ENCODE measurements around the gene MAP2.

MAP2 gene

DNA sequence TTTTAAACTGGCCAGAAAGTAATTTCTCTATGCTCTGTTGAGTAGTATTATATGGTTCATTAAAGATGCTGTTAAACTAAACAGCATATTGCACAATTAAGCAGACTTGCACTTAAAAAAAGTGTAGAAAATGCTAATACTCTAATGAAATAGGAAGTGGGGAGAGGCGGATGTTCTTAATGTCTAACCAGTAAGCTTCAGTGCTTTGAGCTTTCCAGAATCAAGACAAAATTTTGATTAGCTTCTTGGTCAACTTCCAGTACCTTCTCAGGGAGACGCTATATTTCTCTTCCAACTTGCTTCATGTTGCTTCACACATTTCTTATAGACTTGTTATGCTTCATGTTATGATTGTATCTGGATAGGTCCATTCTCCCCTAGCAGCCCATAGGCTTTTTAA lies 89.1 kb downstream of the MAP2 start:
- H3K27me3 ChIP-seq (ENCODE audit: control insufficient read depth, insufficient read depth, low read length) = peaks cover 55% of the 10 kb centered on the region
- H3K9me3 ChIP-seq (ENCODE audit: control insufficient read depth, insufficient read depth, low read length) = no peaks in the 10 kb centered on the region
- no peak overlapping the region for H3K4me3 ChIP-seq (ENCODE audit: low read depth, low read length)
- no peaks in the 10 kb centered on the region for H3K4me1 ChIP-seq (ENCODE audit: control insufficient read depth, insufficient read depth, low read length)
- no peak overlapping the region for H3K27ac ChIP-seq (ENCODE audit: low read depth, low read length)
- no peaks in the 10 kb centered on the region for H3K36me3 ChIP-seq (ENCODE audit: control insufficient read depth, insufficient read depth, low read length)
- no peak overlapping the region for H3K9ac ChIP-seq (ENCODE audit: low read depth, low read length)

DNA sequence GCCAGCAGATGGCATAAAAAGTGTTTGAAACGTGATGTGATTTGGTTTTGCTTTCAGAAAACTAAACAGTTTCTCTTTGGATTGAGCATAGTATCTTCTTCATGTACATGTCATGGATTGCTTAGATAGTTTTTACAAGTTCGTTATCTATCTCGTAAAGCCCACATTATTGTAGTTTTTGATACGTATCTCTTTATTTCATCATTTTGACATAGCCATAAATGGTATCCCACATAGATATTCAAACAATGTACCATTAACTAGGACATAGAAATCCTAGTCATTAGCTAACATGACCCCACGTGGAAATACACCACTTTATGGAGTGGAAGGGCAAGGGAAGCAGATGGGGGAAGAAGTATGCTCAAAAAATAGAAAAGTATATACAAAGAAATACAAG lies 93.6 kb downstream of the MAP2 start:
- H3K9me3 ChIP-seq (ENCODE audit: control insufficient read depth, insufficient read depth, low read length) = peaks cover 4% of the 10 kb centered on the region; the same call in 1 of the 2 replicates
- no peaks in the 10 kb centered on the region for H3K36me3 ChIP-seq (ENCODE audit: control insufficient read depth, insufficient read depth, low read length)
- H3K4me1 ChIP-seq (ENCODE audit: control insufficient read depth, insufficient read depth, low read length) = peaks cover 12% of the 10 kb centered on the region
- H3K9ac ChIP-seq (ENCODE audit: low read depth, low read length) = no peak overlapping the region
- H3K4me3 ChIP-seq (ENCODE audit: low read depth, low read length) = no peak overlapping the region
- no peak overlapping the region for H3K27ac ChIP-seq (ENCODE audit: low read depth, low read length)
- H3K27me3 ChIP-seq (ENCODE audit: control insufficient read depth, insufficient read depth, low read length) = peaks cover 95% of the 10 kb centered on the region

DNA sequence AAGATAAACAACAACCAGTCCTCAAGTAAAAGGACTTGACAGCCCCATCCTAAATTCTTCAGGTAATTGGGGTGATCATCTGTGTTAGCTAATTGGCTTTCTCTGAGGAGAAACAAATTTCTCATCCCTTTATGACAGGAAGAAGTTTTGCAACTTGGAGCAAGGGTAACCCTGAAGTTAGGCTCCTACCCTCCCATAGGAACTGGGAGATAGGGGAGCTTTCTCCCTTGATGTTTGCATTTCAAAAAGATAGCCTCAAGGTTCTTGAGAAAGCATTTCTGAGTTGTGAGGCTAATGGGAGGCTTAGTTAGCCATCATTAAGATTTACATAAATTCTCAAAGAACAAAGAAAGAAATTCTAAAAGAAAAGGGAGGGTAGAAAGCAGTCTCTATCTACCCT lies 95.4 kb downstream of the MAP2 start:
- Histone ChIP-seq H3K9me3 (ENCODE audit: control insufficient read depth, insufficient read depth, low read length) (peaks cover 4% of the 10 kb centered on the region; the same call in 1 of the 2 replicates), H3K27ac (ENCODE audit: low read depth, low read length) (peak overlapping the region; percentile 9), H3K4me3 (ENCODE audit: low read depth, low read length) (no peak overlapping the region), H3K9ac (ENCODE audit: low read depth, low read length) (no peak overlapping the region), H3K4me1 (ENCODE audit: control insufficient read depth, insufficient read depth, low read length) (peaks cover 12% of the 10 kb centered on the region), H3K36me3 (ENCODE audit: control insufficient read depth, insufficient read depth, low read length) (no peaks in the 10 kb centered on the region), H3K27me3 (ENCODE audit: control insufficient read depth, insufficient read depth, low read length) (peaks cover 96% of the 10 kb centered on the region)

DNA sequence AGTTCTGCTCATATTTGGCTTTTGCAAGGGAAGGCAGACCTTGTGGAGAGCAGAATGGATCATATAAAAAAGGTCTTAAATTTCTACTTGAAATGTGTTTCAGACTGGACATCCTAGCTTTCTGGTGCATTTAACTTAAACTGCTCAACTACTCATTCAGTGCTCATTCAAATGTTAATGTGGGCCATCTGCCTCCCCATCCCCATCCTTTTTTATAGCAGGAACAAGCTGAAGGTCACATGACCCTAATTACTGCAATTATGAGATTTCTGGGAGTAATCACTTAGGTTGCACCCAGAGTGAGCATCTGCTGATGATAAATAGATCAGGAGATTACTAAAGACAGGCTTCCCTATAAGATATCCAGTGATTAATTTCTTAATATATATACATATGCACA lies 96.1 kb downstream of the MAP2 start:
- no peak overlapping the region for H3K4me3 ChIP-seq (ENCODE audit: low read depth, low read length)
- H3K4me1 ChIP-seq (ENCODE audit: control insufficient read depth, insufficient read depth, low read length) = peaks cover 12% of the 10 kb centered on the region
- H3K36me3 ChIP-seq (ENCODE audit: control insufficient read depth, insufficient read depth, low read length) = no peaks in the 10 kb centered on the region
- peaks cover 4% of the 10 kb centered on the region; the same call in 1 of the 2 replicates for H3K9me3 ChIP-seq (ENCODE audit: control insufficient read depth, insufficient read depth, low read length)
- peaks cover 90% of the 10 kb centered on the region for H3K27me3 ChIP-seq (ENCODE audit: control insufficient read depth, insufficient read depth, low read length)
- peak overlapping the region; percentile 9 for H3K27ac ChIP-seq (ENCODE audit: low read depth, low read length)
- no peak overlapping the region for H3K9ac ChIP-seq (ENCODE audit: low read depth, low read length)

DNA sequence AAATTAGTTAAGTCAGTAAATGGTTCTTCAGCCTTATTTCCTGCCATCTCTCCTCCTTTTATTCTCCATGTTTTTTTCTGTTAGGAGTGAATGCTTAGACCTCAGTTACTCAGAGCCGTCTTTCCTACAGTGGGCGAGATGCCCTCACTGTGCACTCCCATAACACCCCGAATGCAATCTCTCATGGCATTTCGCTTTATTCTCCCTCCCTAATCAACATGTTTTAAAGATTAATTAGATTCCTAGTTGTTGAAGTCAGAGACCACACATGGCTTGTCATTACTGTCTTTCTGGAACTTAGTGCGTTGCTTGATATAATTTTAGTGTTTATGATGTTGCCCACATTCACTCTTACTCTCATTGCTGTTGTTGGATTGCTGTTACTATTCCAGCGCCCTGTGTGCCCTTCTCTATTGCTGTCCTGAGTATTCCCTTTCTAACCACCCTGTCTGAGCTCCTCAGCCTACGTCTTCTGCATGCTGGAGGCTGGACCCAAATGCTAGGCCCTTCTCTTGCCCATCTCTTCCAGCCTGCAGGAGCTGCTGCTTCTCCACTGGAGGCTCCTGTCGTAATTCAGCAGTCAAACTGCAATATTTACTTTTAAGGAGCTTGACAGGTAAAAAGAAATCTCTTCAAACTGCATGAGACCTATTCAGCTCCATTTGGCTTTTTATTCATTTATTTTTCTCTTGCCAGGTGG lies 99.3 kb downstream of the MAP2 start:
- no peak overlapping the region for H3K27ac ChIP-seq (ENCODE audit: low read depth, low read length)
- no peaks in the 10 kb centered on the region for H3K36me3 ChIP-seq (ENCODE audit: control insufficient read depth, insufficient read depth, low read length)
- peaks cover 64% of the 10 kb centered on the region for H3K27me3 ChIP-seq (ENCODE audit: control insufficient read depth, insufficient read depth, low read length)
- H3K4me1 ChIP-seq (ENCODE audit: control insufficient read depth, insufficient read depth, low read length) = peaks cover 12% of the 10 kb centered on the region
- no peak overlapping the region for H3K9ac ChIP-seq (ENCODE audit: low read depth, low read length)
- H3K9me3 ChIP-seq (ENCODE audit: control insufficient read depth, insufficient read depth, low read length) = peaks cover 2% of the 10 kb centered on the region; the same call in 1 of the 2 replicates
- H3K4me3 ChIP-seq (ENCODE audit: low read depth, low read length) = no peak overlapping the region

DNA sequence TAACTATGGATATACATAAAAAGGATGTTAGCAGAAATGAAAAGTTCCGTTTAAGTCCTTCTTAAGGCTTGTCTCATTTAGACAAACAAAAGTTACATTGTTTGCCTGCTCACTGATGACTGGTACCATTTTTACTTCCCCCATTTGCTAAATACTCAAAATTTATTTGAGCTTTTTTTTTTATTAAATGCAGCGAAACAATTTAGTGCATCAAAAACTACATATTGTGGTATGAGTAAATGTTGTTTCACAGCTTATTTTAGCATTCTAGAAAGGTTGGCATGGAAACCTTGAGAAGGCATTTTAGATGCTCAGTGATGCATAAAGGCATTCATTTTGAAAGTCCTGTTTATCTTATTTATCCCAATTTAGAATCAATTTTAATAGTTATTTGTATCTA lies 100.0 kb downstream of the MAP2 start:
- Histone ChIP-seq H3K27me3 (ENCODE audit: control insufficient read depth, insufficient read depth, low read length) (peaks cover 57% of the 10 kb centered on the region), H3K9ac (ENCODE audit: low read depth, low read length) (no peak overlapping the region), H3K9me3 (ENCODE audit: control insufficient read depth, insufficient read depth, low read length) (no peaks in the 10 kb centered on the region), H3K4me3 (ENCODE audit: low read depth, low read length) (no peak overlapping the region), H3K4me1 (ENCODE audit: control insufficient read depth, insufficient read depth, low read length) (peaks cover 12% of the 10 kb centered on the region), H3K36me3 (ENCODE audit: control insufficient read depth, insufficient read depth, low read length) (no peaks in the 10 kb centered on the region), H3K27ac (ENCODE audit: low read depth, low read length) (no peak overlapping the region)

DNA sequence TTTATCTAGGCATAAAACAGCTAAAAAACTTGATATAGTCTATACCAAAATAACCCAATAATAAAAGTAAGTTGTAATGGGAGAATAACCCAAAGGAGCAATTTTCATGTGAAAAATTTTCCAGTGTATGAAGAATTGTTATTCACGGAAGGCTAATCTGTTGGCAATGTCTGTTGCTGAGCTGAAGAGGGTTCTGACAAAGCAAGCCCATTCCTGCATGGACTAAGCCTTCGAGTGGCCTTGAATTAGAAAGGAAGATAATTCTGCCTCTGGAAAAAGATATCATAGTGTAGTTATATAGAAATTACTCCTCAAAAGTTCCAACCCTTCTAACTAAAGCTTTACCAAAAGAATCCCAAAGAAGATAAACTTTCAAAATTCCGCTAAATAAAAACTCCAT lies 101.5 kb downstream of the MAP2 start:
- Histone ChIP-seq H3K4me1 (ENCODE audit: control insufficient read depth, insufficient read depth, low read length) (peaks cover 4% of the 10 kb centered on the region; the same call in 1 of the 2 replicates), H3K9ac (ENCODE audit: low read depth, low read length) (no peak overlapping the region), H3K9me3 (ENCODE audit: control insufficient read depth, insufficient read depth, low read length) (no peaks in the 10 kb centered on the region), H3K36me3 (ENCODE audit: control insufficient read depth, insufficient read depth, low read length) (no peaks in the 10 kb centered on the region), H3K4me3 (ENCODE audit: low read depth, low read length) (no peak overlapping the region), H3K27ac (ENCODE audit: low read depth, low read length) (no peak overlapping the region), H3K27me3 (ENCODE audit: control insufficient read depth, insufficient read depth, low read length) (peaks cover 43% of the 10 kb centered on the region)

DNA sequence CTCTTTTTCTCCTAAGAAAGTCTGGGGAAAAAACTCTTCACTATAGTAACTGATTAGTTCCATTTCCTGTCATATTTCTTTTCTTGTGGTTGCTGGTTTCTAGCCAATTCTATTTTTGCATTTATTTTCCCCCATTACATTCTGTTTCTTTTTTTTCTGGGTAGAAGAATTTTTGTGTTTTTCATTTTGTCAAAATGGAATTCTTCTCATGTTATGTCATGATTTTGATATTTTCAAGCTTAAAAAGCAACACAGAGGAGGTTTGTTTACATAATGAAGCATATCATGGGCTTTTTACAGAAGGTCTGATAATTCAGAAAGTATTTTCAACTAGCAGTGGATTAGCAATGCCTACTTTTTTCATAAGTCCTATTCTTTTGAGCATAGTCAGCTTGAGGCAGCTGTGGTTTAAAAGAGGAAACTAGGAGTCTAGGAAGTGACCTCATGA lies 102.0 kb downstream of the MAP2 start:
- Histone ChIP-seq H3K9me3 (ENCODE audit: control insufficient read depth, insufficient read depth, low read length) (no peaks in the 10 kb centered on the region), H3K4me1 (ENCODE audit: control insufficient read depth, insufficient read depth, low read length) (no peaks in the 10 kb centered on the region), H3K9ac (ENCODE audit: low read depth, low read length) (no peak overlapping the region), H3K36me3 (ENCODE audit: control insufficient read depth, insufficient read depth, low read length) (no peaks in the 10 kb centered on the region), H3K4me3 (ENCODE audit: low read depth, low read length) (no peak overlapping the region), H3K27ac (ENCODE audit: low read depth, low read length) (no peak overlapping the region), H3K27me3 (ENCODE audit: control insufficient read depth, insufficient read depth, low read length) (peaks cover 38% of the 10 kb centered on the region)

DNA sequence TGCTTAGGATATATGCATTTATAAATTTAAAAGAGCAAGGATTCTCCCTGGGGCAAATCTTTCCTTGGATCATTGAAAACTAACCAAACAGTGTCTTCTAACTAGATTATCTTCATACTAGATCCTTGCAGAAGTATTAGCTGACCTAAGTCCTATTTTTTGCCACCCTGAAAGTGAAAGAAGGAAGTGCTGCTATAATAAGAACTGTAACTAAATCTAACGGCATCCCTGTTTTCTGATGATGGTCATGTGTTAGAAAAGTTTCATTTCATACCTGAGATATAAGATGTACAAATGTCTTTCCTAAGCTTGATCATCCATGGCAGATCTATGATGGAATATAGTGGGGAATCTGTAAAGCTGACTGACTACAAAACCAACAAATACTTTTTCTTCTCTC lies 102.7 kb downstream of the MAP2 start:
- H3K36me3 ChIP-seq (ENCODE audit: control insufficient read depth, insufficient read depth, low read length) = no peaks in the 10 kb centered on the region
- no peak overlapping the region for H3K27ac ChIP-seq (ENCODE audit: low read depth, low read length)
- no peak overlapping the region for H3K9ac ChIP-seq (ENCODE audit: low read depth, low read length)

DNA sequence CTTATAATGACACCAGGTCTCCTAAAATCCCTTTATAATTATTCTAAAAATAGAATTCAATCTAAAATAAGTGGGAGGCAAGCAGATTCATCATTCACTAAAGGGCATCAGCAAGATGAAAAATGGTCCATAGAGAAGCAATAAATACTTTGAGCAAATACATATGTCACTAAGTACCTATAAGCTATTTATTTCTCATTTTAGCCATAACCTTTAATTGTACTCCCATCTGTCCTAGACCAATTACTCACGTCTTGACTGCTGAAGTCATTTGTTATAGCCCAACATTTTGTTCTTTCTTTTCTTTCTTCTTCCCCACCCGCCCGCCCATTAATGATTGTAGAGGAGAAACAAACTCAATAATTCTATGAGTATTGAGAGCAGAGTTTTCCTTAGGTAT lies 105.7 kb downstream of the MAP2 start:
- Histone ChIP-seq H3K9me3 (ENCODE audit: control insufficient read depth, insufficient read depth, low read length) (no peaks in the 10 kb centered on the region), H3K27me3 (ENCODE audit: control insufficient read depth, insufficient read depth, low read length) (peaks cover 7% of the 10 kb centered on the region), H3K36me3 (ENCODE audit: control insufficient read depth, insufficient read depth, low read length) (no peaks in the 10 kb centered on the region), H3K4me3 (ENCODE audit: low read depth, low read length) (no peak overlapping the region), H3K27ac (ENCODE audit: low read depth, low read length) (no peak overlapping the region), H3K4me1 (ENCODE audit: control insufficient read depth, insufficient read depth, low read length) (no peaks in the 10 kb centered on the region), H3K9ac (ENCODE audit: low read depth, low read length) (no peak overlapping the region)

More for the DNA sequence above, 102.7 kb downstream of the MAP2 start:
- no peaks in the 10 kb centered on the region for H3K4me1 ChIP-seq (ENCODE audit: control insufficient read depth, insufficient read depth, low read length)
- H3K9me3 ChIP-seq (ENCODE audit: control insufficient read depth, insufficient read depth, low read length) = no peaks in the 10 kb centered on the region
- no peak overlapping the region for H3K4me3 ChIP-seq (ENCODE audit: low read depth, low read length)
- H3K27me3 ChIP-seq (ENCODE audit: control insufficient read depth, insufficient read depth, low read length) = peaks cover 31% of the 10 kb centered on the region

DNA sequence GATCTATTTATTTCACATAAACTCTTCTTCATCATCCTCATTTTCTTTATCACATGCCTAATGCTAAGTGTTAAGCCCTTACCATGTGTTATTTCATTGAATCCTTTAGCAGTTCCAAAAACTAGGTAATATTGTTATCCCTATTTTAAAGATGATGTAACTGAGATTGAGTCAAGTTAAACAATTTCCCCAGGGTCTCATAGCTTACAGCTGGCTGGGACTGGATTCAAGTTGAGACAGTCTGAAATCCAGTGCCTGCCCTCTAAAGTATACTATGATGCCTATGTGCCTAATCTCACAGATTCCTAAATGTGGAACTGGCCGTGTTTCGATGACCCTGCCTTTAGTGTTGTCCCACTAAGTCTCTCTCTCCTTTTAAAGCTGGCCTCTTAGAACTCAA lies 108.5 kb downstream of the MAP2 start:
- Histone ChIP-seq H3K27ac (ENCODE audit: low read depth, low read length) (no peak overlapping the region), H3K4me1 (ENCODE audit: control insufficient read depth, insufficient read depth, low read length) (no peaks in the 10 kb centered on the region; the same call in 1 of the 2 replicates), H3K9me3 (ENCODE audit: control insufficient read depth, insufficient read depth, low read length) (no peaks in the 10 kb centered on the region), H3K4me3 (ENCODE audit: low read depth, low read length) (no peak overlapping the region), H3K9ac (ENCODE audit: low read depth, low read length) (no peak overlapping the region), H3K36me3 (ENCODE audit: control insufficient read depth, insufficient read depth, low read length) (no peaks in the 10 kb centered on the region), H3K27me3 (ENCODE audit: control insufficient read depth, insufficient read depth, low read length) (peaks cover 4% of the 10 kb centered on the region)

Measured in HUES48 (cell line).